ENCODE data around the gene PER1. TPM values are rescaled to one million over a fixed set of nuclear protein-coding genes. Genes with fewer than 3 reads are reported as not detected.

The PER1 gene
- total and polyA plus RNA-seq, 10 of the 15 experiments (the other 5 are each of a cell fraction or from before 2014, with no cell fraction given), result 0.02 to 25.1 (median 5.4) TPM

- Histone ChIP-seq H3K27me3 (replicated peaks in 1 of 2; ENCODE audit: control insufficient read depth in 2 of 2, insufficient read depth in 2 of 2, low read length in 1 of 2) (no peaks in the 10 kb centered on the region), H4K20me1 (ENCODE audit: control insufficient read depth, insufficient read depth) (no peaks in the 10 kb centered on the region; the same call in 1 of the 2 replicates), H2AFZ (ENCODE audit: control insufficient read depth, low read depth, low read length) (no peak overlapping the region), H3K79me2 (ENCODE audit: control insufficient read depth, insufficient read depth, low read length) (peaks cover 18% of the 10 kb centered on the region), H3K4me1 (ENCODE audit: control insufficient read depth, insufficient read depth, low read length) (peaks cover 21% of the 10 kb centered on the region), H3K9me3 (replicated peaks; ENCODE audit: control insufficient read depth, insufficient read depth, low read length) (no peaks in the 10 kb centered on the region), H3K4me3 (peak overlapping the region; percentile 74), H3K4me2 (ENCODE audit: control insufficient read depth, insufficient read depth) (peak overlapping the region; percentile 99), H3K27ac (ENCODE audit: control insufficient read depth, insufficient read depth) (peak overlapping the region; percentile 76), H3K9ac (ENCODE audit: control insufficient read depth, insufficient read depth, low read length) (peak overlapping the region; percentile 77), H3K36me3 (ENCODE audit: control insufficient read depth in 2 of 2, insufficient read depth in 2 of 2, low read length in 1 of 2) (peaks cover 0 to 3% of the 10 kb centered on the region in 2 experiments; a peak in 1 of 4 replicates)
- in situ Hi-C loops (cut with MboI), result no loop called here
- DNase-seq (ENCODE audit: low read depth, low spot score) (no peak), ATAC-seq (no peak), FAIRE-seq (no peak)
- ChIA-PET SMC1A (ENCODE audit: uncharacterized antibody, unreplicated experiment) (interaction anchor here (1.4 to 5.1 kb wide), 9 partner anchors 17 to 92 kb away, joined by 4 to 42 read pairs (median 7); partner anchors contain the start of genes ALOXE3, CTC1 and HES7), CTCF (interaction anchor here (2.1 to 5.3 kb wide), 3 partner anchors 17 to 62 kb away, joined by 13 to 46 read pairs (median 36); partner anchors contain the start of gene HES7), POLR2A (interaction anchor here (0.5 to 7.5 kb wide), 13 partner anchors 15 to 468 kb away, joined by 3 to 71 read pairs (median 6); partner anchors contain the start of genes AURKB, BORCS6, RANGRF and TP53), RAD21 (ENCODE audit: unreplicated experiment) (interaction anchor here (1.5 to 4.1 kb wide), 6 partner anchors 12 to 91 kb away, joined by 3 to 33 read pairs (median 6); no protein-coding TSS in a partner anchor)
- intact Hi-C loops (cut with micrococcal nuclease; ENCODE audit: unreplicated experiment), result no loop called here
- no TSS peak for BruUV-seq (replicated peaks)
- WGBS (ENCODE audit: insufficient coverage, insufficient replicate concordance, low lambda C conversion rate, missing lambda C conversion rate), result 38% methylated on average over 14 of the region's 14 CpGs
- TF ChIP-seq SMAD1 (IDR thresholded peaks at IDR 0.05; ENCODE audit: low read depth, partially characterized antibody) (peak; percentile 14), USF1 (IDR thresholded peaks at IDR 0.05; ENCODE audit: borderline replicate concordance, extremely low read length, insufficient read depth, low read depth, low read length) (no peak), PAX5 (IDR thresholded peaks at IDR 0.05; ENCODE audit: borderline replicate concordance, low read depth, low read length) (no peak), ATF3 (IDR thresholded peaks at IDR 0.05; ENCODE audit: borderline replicate concordance, extremely low read depth, low read depth, low read length) (no peak), MTA3 (IDR thresholded peaks at IDR 0.05; ENCODE audit: borderline replicate concordance, low read length) (no peak), IKZF2 (IDR thresholded peaks at IDR 0.05) (no peak), SPI1 (IDR thresholded peaks at IDR 0.05; ENCODE audit: borderline replicate concordance, insufficient read depth, low read depth, low read length) (peak; percentile 13; the same call in 1 of the 2 replicates), SMARCA5 (IDR thresholded peaks at IDR 0.05) (no peak), NBN (IDR thresholded peaks at IDR 0.05) (no peak), NR2F1 (conservative IDR thresholded peaks at IDR 0.05) (no peak), RAD51 (IDR thresholded peaks at IDR 0.05) (no peak)
These were observed 3.2 kb upstream of the PER1 start for GRCh38 chr17:8155231-8155995.
